Calu3 (cell line): Measurements from ENCODE around the gene HBZ. TPM values are rescaled to one million over a fixed set of nuclear protein-coding genes. Genes with fewer than 3 reads are reported as not detected.
"Not testable (repeated sequence)": the region's sequence is repeated elsewhere in the genome, so short reads cannot be mapped to it uniquely, and the experiment has no call there.

ENCODE experiments used
- BruUV-seq: library from RNA; stranded (reverse); fragments of 400-500 nt; replicated peaks from 2 replicates; lab custom pipeline; 2021; lab: Mats Ljungman, UMichigan
- CTCF ChIA-PET: fragments of 300-600 bp; sonication (Branson Sonifier 250); formaldehyde crosslinking; loops from one replicate; lab custom pipeline; 2022; ENCODE audit warnings: antibody characterized with exemption; lab: Charles Lee
- DNase-seq: peaks from one replicate; pipeline ENCODE4 v3.0.0; 2022
- H3K27ac Mint-ChIP-seq: one replicate; pipeline ENCODE4 v1.8.0; 2022; ENCODE audit warnings: mixed read lengths; ENCODE audit not compliant: unreplicated experiment
- H3K27me3 Mint-ChIP-seq: one replicate; pipeline ENCODE4 v1.8.0; 2022; ENCODE audit warnings: mixed read lengths; ENCODE audit not compliant: unreplicated experiment
- H3K36me3 Mint-ChIP-seq: one replicate; pipeline ENCODE4 v1.8.0; 2022; ENCODE audit warnings: mild to moderate bottlenecking, moderate library complexity, mixed read lengths; ENCODE audit not compliant: insufficient read depth, unreplicated experiment
- H3K4me1 Mint-ChIP-seq: one replicate; pipeline ENCODE4 v1.8.0; 2022; ENCODE audit warnings: mild to moderate bottlenecking, low read depth, mixed read lengths; ENCODE audit not compliant: unreplicated experiment
- H3K4me3 Mint-ChIP-seq: one replicate; pipeline ENCODE4 v1.8.0; 2022; ENCODE audit warnings: mild to moderate bottlenecking, low read depth, moderate library complexity, mixed read lengths; ENCODE audit not compliant: unreplicated experiment
- H3K9me3 Mint-ChIP-seq: one replicate; pipeline ENCODE4 v1.8.0; 2022; ENCODE audit warnings: low read depth, mixed read lengths; ENCODE audit not compliant: unreplicated experiment
- CTCF ChIP-seq: fragments of 200-600 bp; IDR thresholded peaks from one replicate; pipeline ENCODE4 v1.8.0; 2022; ENCODE audit warnings: antibody characterized with exemption; ENCODE audit not compliant: unreplicated experiment
- intact Hi-C: fragments of 100-400 bp; cut with micrococcal nuclease; formaldehyde crosslinking; loops from one replicate; pipeline ENCODE4 v1.10.0; 2022; ENCODE audit not compliant: unreplicated experiment
- total RNA-seq: library from RNA; stranded (reverse); gene quantifications from 2 replicates; pipeline ENCODE4 v1.2.3, GENCODE V29; 2022

Gene HBZ
- total RNA-seq, 1 experiment from 2014 or later = not detected

- no peak for DNase-seq
- H3K36me3 Mint-ChIP-seq = peaks cover 13% of the 10 kb centered on the region
- no peaks in the 10 kb centered on the region for H3K4me1 Mint-ChIP-seq
- H3K27ac Mint-ChIP-seq = no peak overlapping the region
- no peaks in the 10 kb centered on the region for H3K9me3 Mint-ChIP-seq
- CTCF ChIA-PET = no interaction called here
- no peaks in the 10 kb centered on the region for H3K27me3 Mint-ChIP-seq
- no peak for TF ChIP-seq CTCF
- intact Hi-C loops = no loop called here
- no TSS peak for BruUV-seq
- H3K4me3 Mint-ChIP-seq = no peak overlapping the region
Measured at GRCh38 chr16:120756-121155, 31.7 kb upstream of the HBZ start.

GRCh38 chr16:122361-122760, 30.1 kb upstream of the HBZ start:
- CTCF ChIA-PET = no interaction called here
- Mint-ChIP-seq H3K27ac (no peak overlapping the region), H3K4me3 (no peak overlapping the region), H3K36me3 (peaks cover 9% of the 10 kb centered on the region), H3K27me3 (no peaks in the 10 kb centered on the region), H3K4me1 (no peaks in the 10 kb centered on the region), H3K9me3 (no peaks in the 10 kb centered on the region)
- intact Hi-C loops = no loop called here
- no TSS peak for BruUV-seq
- TF ChIP-seq CTCF = no peak
- DNase-seq = no peak

- not testable (repeated sequence) for H3K4me3 Mint-ChIP-seq, DNase-seq
Measured at GRCh38 chr16:123558-124350, 28.7 kb upstream of the HBZ start.

GRCh38 chr16:125011-125410, 27.4 kb upstream of the HBZ start:
- no peak overlapping the region for H3K4me3 Mint-ChIP-seq
- TF ChIP-seq CTCF = no peak
- intact Hi-C loops = no loop called here
- DNase-seq = no peak
- no peaks in the 10 kb centered on the region for H3K9me3 Mint-ChIP-seq
- H3K27me3 Mint-ChIP-seq = no peaks in the 10 kb centered on the region
- BruUV-seq = no TSS peak
- peaks cover 6% of the 10 kb centered on the region for H3K36me3 Mint-ChIP-seq
- H3K4me1 Mint-ChIP-seq = no peaks in the 10 kb centered on the region
- CTCF ChIA-PET = interaction anchor here (0.7 kb wide), 1 partner anchor 1518 kb away, joined by 4 read pairs; no protein-coding TSS in a partner anchor
- H3K27ac Mint-ChIP-seq = no peak overlapping the region

More at GRCh38 chr16:123558-124350, 28.7 kb upstream of the HBZ start:
- CTCF ChIA-PET, H3K9me3 Mint-ChIP-seq, BruUV-seq, H3K27ac Mint-ChIP-seq, H3K27me3 Mint-ChIP-seq, intact Hi-C loops, H3K4me1 Mint-ChIP-seq, H3K36me3 Mint-ChIP-seq: not testable (repeated sequence)

- DNase-seq = no peak
- BruUV-seq = no TSS peak
- peaks cover 7% of the 10 kb centered on the region for H3K36me3 Mint-ChIP-seq
- H3K27ac Mint-ChIP-seq = no peak overlapping the region
- CTCF ChIA-PET = interaction anchor here (0.7 kb wide), 1 partner anchor 12 kb away, joined by 6 read pairs; no protein-coding TSS in a partner anchor
- H3K27me3 Mint-ChIP-seq = no peaks in the 10 kb centered on the region
- no peaks in the 10 kb centered on the region for H3K9me3 Mint-ChIP-seq
- no peak overlapping the region for H3K4me3 Mint-ChIP-seq
- intact Hi-C loops = no loop called here
- TF ChIP-seq CTCF = no peak
- H3K4me1 Mint-ChIP-seq = no peaks in the 10 kb centered on the region
Measured at GRCh38 chr16:129075-129474, 23.4 kb upstream of the HBZ start.
